Neural progenitor cell (in vitro differentiated cells): ENCODE data around the gene SSBP2. TPM values are rescaled to one million over a fixed set of nuclear protein-coding genes. Genes with fewer than 3 reads are reported as not detected.

ENCODE experiments used
- DNase-seq: peaks from one replicate; pipeline ENCODE4 v3.0.0-alpha.2; 2016; ENCODE audit warnings: low spot score
- H2AFZ ChIP-seq: fragments of 200-600 bp; sonication (generic); replicated peaks from 2 replicates; pipeline ENCODE4 v1.6.1; 2016; ENCODE audit warnings: antibody characterized with exemption
- H3F3A ChIP-seq: fragments of 200-600 bp; sonication (generic); 2 replicates; pipeline ENCODE4 v1.6.1; 2016; ENCODE audit warnings: antibody characterized with exemption, low read depth
- H3K27ac ChIP-seq: fragments of 200-600 bp; sonication (generic); 2 replicates; pipeline ENCODE4 v1.5.1; 2016; ENCODE audit warnings: mild to moderate bottlenecking
- H3K27me3 ChIP-seq: fragments of 200-600 bp; sonication (generic); 2 replicates; pipeline ENCODE4 v1.6.1; 2016; ENCODE audit warnings: mild to moderate bottlenecking, moderate library complexity
- H3K36me3 ChIP-seq: fragments of 200-600 bp; sonication (generic); 2 replicates; pipeline ENCODE4 v1.5.1; 2016
- H3K4me1 ChIP-seq: fragments of 200-600 bp; sonication (generic); 2 replicates; pipeline ENCODE4 v1.6.1; 2016; ENCODE audit warnings: mixed run types
- H3K4me2 ChIP-seq: fragments of 200-600 bp; sonication (generic); 2 replicates; pipeline ENCODE4 v1.6.1; 2016
- H3K4me3 ChIP-seq: fragments of 200-600 bp; sonication (generic); 2 replicates; pipeline ENCODE4 v1.5.1; 2016
- H3K79me2 ChIP-seq: fragments of 200-600 bp; sonication (generic); 2 replicates; pipeline ENCODE4 v1.6.1; 2016; ENCODE audit warnings: low read depth
- H3K9ac ChIP-seq: fragments of 200-600 bp; sonication (generic); 2 replicates; pipeline ENCODE4 v1.6.1; 2016
- H3K9me3 ChIP-seq: fragments of 200-600 bp; sonication (generic); 2 replicates; pipeline ENCODE4 v1.5.1; 2016; ENCODE audit warnings: low read depth
- H4K20me1 ChIP-seq: fragments of 200-600 bp; sonication (generic); 2 replicates; pipeline ENCODE4 v1.6.1; 2016; ENCODE audit warnings: low read depth
- H3K27ac Mint-ChIP-seq: 3 replicates; pipeline ENCODE4 v1.8.0; 2021; ENCODE audit warnings: mixed read lengths
- H3K27me3 Mint-ChIP-seq: 2 replicates; pipeline ENCODE4 v1.8.0; 2022; ENCODE audit warnings: low read depth, mild to moderate bottlenecking, inconsistent platforms, moderate library complexity, mixed read lengths; ENCODE audit not compliant: insufficient read depth
- H3K36me3 Mint-ChIP-seq: 3 replicates; pipeline ENCODE4 v1.8.0; 2021; ENCODE audit warnings: mixed read lengths
- H3K4me1 Mint-ChIP-seq: 3 replicates; pipeline ENCODE4 v1.8.0; 2021; ENCODE audit warnings: mixed read lengths
- H3K4me3 Mint-ChIP-seq: 3 replicates; pipeline ENCODE4 v1.8.0; 2021; ENCODE audit warnings: mild to moderate bottlenecking, moderate library complexity, mixed read lengths
- H3K9me3 Mint-ChIP-seq: 3 replicates; pipeline ENCODE4 v1.8.0; 2020; ENCODE audit warnings: mixed read lengths
- CTCF ChIP-seq: fragments of 200-600 bp; sonication (generic); IDR thresholded peaks from 2 replicates; pipeline ENCODE4 v1.5.1; 2017; ENCODE audit warnings: antibody characterized with exemption, mild to moderate bottlenecking
- EZH2 ChIP-seq: fragments of 200-600 bp; sonication (generic); IDR thresholded peaks from 2 replicates; pipeline ENCODE4 v1.6.1; 2017; ENCODE audit warnings: antibody characterized with exemption, mild to moderate bottlenecking, moderate library complexity
- EZH2phosphoT487 ChIP-seq: fragments of 200-600 bp; sonication (generic); IDR thresholded peaks from 2 replicates; pipeline ENCODE4 v1.6.1; 2017; ENCODE audit warnings: antibody characterized with exemption
- total RNA-seq: library from RNA; depleted of rRNA; stranded (reverse); fragments of >200 nt; gene quantifications from 2 replicates; pipeline ENCODE4 v1.2.3, GENCODE V29; 2015; ENCODE audit warnings: low replicate concordance

SSBP2 gene
- total RNA-seq, 1 donor from 2014 or later: 175 TPM

- Histone ChIP-seq H3K9me3 (no peaks in the 10 kb centered on the region), H3K4me1 (peaks cover 4% of the 10 kb centered on the region), H3K4me3 (no peak overlapping the region), H3K27me3 (no peaks in the 10 kb centered on the region), H3K27ac (no peak overlapping the region), H3K79me2 (no peaks in the 10 kb centered on the region), H2AFZ (peak overlapping the region; percentile 92), H3F3A (no peaks in the 10 kb centered on the region), H3K4me2 (no peak overlapping the region), H4K20me1 (no peaks in the 10 kb centered on the region), H3K36me3 (no peaks in the 10 kb centered on the region), H3K9ac (no peak overlapping the region)
- H3K36me3 Mint-ChIP-seq: no peaks in the 10 kb centered on the region
- H3K4me1 Mint-ChIP-seq: peaks cover 7% of the 10 kb centered on the region
- H3K9me3 Mint-ChIP-seq: peaks cover 4% of the 10 kb centered on the region
- no peak for DNase-seq
- peaks cover 5% of the 10 kb centered on the region for H3K27me3 Mint-ChIP-seq
- no peak overlapping the region for H3K4me3 Mint-ChIP-seq
- TF ChIP-seq EZH2phosphoT487 (no peak), EZH2 (no peak), CTCF (no peak)
- no peak overlapping the region for H3K27ac Mint-ChIP-seq
Measured at GRCh38 chr5:81767097-81767496, 16.2 kb upstream of the SSBP2 start.

GRCh38 chr5:81766611-81767010 lies 15.7 kb upstream of the SSBP2 start:
- H3K27ac ChIP-seq: no peak overlapping the region
- no peak overlapping the region for H3K9ac ChIP-seq
- no peak overlapping the region for H3K4me2 ChIP-seq
- H3K27me3 ChIP-seq: no peaks in the 10 kb centered on the region
- H2AFZ ChIP-seq: no peak overlapping the region
- H3F3A ChIP-seq: no peaks in the 10 kb centered on the region
- no peaks in the 10 kb centered on the region for H3K36me3 ChIP-seq
- DNase-seq: no peak
- Mint-ChIP-seq H3K27me3 (peaks cover 4% of the 10 kb centered on the region), H3K4me1 (peaks cover 7% of the 10 kb centered on the region), H3K4me3 (no peak overlapping the region), H3K9me3 (no peaks in the 10 kb centered on the region), H3K36me3 (no peaks in the 10 kb centered on the region), H3K27ac (no peak overlapping the region)
- no peak overlapping the region for H3K4me3 ChIP-seq
- TF ChIP-seq CTCF: no peak
- H3K79me2 ChIP-seq: no peaks in the 10 kb centered on the region
- H3K9me3 ChIP-seq: no peaks in the 10 kb centered on the region
- H3K4me1 ChIP-seq: peaks cover 4% of the 10 kb centered on the region
- H4K20me1 ChIP-seq: no peaks in the 10 kb centered on the region

GRCh38 chr5:81763294-81763928 lies 12.5 kb upstream of the SSBP2 start:
- H3K4me2 ChIP-seq: no peak overlapping the region
- TF ChIP-seq CTCF: no peak
- TF ChIP-seq EZH2phosphoT487: no peak
- TF ChIP-seq EZH2: no peak
- H3K9me3 Mint-ChIP-seq: no peaks in the 10 kb centered on the region

More at GRCh38 chr5:81763294-81763928, 12.5 kb upstream of the SSBP2 start:
- no peak for DNase-seq
- no peaks in the 10 kb centered on the region for H3F3A ChIP-seq
- no peaks in the 10 kb centered on the region for H3K36me3 ChIP-seq
- H3K27ac ChIP-seq: no peak overlapping the region
- H3K9me3 ChIP-seq: no peaks in the 10 kb centered on the region
- no peak overlapping the region for H3K9ac ChIP-seq
- no peaks in the 10 kb centered on the region for H3K79me2 ChIP-seq
- Mint-ChIP-seq H3K27me3 (peaks cover 2% of the 10 kb centered on the region), H3K36me3 (no peaks in the 10 kb centered on the region), H3K27ac (no peak overlapping the region), H3K4me1 (peaks cover 17% of the 10 kb centered on the region), H3K4me3 (no peak overlapping the region)
- no peaks in the 10 kb centered on the region for H3K27me3 ChIP-seq
- H4K20me1 ChIP-seq: no peaks in the 10 kb centered on the region
- peak overlapping the region; percentile 73 for H2AFZ ChIP-seq
- no peak overlapping the region for H3K4me3 ChIP-seq
- peaks cover 8% of the 10 kb centered on the region for H3K4me1 ChIP-seq
